Coronary artery (tissue), 2 donors: ENCODE data around the gene CDH23.

Source experiments
- DNase-seq: peaks from one replicate; pipeline ENCODE4 v3.0.0-alpha.2; 2017; ENCODE audit warnings: low spot score
- H3K27ac ChIP-seq, 2 donors: fragments of 200-600 bp; sonication (generic); one replicate each; pipeline ENCODE4 v1.5.1; 2016 to 2019
- H3K4me3 ChIP-seq: fragments of 200-600 bp; sonication (generic); 2 replicates; pipeline ENCODE4 v1.5.1; 2016; ENCODE audit warnings: mild to moderate bottlenecking, moderate library complexity
- CTCF ChIP-seq: fragments of 200-600 bp; sonication (generic); IDR thresholded peaks from one replicate; pipeline ENCODE4 v1.5.1; 2019; ENCODE audit warnings: antibody characterized with exemption

CDH23 gene

DNA sequence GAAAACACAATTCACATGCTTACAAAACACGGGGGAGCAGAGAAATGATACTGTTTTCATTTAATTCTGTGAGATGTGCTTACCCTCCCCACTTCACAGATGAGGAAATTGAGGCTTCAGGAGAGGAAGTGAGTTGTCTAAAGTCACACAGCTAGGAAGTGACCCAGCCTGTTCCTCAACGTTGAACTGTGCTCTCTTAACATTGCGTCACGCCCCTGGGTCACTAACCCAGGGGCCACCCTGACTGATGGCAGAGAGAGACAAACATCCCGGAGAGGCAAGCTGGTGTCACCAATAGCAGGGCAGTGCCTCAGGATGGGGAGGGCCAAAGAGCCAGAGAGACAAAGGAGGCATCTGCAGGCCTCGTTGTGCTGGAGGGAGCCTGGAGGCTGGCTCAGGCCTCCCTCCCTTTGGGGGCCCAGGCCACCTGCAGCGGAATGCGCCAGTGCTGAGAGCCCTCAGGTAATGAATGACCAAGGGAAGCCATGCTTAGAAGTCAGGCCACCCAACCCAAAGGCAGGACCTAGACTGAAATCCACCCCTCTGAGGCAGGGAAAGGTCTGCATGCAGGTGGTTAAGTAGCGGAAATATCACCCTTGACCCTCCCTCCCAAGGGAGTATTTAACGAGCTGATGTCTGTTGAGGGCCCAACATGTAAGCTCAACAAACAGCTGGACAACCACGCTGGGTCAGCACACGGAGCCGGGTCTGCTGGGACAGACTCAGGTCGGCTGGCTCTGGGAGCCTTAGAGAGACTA is 241.5 kb downstream of the CDH23 start:
- no peak for DNase-seq
- no peak for TF ChIP-seq CTCF
- no peak overlapping the region for H3K4me3 ChIP-seq
- H3K27ac ChIP-seq: no peak overlapping the region

DNA sequence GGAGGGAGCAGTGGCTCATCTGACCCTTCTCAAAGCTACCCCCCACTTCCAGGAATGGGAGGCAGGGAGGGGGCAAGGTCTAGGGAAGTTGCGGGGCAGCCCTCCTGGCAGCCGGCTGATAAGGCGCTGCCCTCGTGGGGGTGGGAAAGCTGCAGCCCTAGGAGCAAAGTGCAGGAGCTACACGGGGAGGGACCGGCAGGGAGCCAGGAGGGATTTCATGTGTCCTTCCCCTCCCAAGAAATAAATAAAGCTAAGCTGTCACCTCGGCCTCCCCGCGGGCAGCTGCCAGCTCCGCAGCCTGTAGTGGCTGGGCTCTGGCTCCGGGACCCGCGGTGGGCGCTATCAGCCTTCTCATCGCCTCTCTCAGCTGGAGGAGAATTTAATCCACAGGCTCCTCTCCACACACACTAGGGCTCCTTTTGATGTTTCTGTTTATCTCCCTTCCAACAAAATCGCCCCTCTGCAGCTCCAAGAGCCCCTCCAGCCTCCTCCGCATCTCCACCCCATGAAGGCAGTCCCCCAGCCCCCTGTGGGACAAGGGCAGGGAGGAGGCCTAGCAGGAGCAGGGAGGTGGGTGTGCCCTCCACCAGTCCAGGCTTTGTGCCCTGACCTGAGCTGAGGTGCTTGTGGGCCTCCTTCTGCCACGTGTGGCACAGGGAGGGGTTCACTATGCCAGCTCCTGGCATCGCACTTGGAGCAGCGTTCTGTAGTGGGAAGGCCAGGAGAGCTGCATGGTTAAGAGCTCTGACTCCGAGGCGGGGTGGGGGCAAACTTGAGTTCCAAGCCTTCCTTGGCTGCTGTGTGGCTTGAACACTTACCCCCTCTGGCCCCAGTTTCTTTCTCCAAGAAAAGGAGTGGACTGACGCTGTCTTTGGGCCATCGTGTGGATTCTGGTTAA is 242.4 kb downstream of the CDH23 start:
- TF ChIP-seq CTCF: no peak
- Histone ChIP-seq H3K27ac (no peak overlapping the region), H3K4me3 (no peak overlapping the region)

GRCh38 chr10:71640607-71641006 is 243.9 kb downstream of the CDH23 start:
- TF ChIP-seq CTCF: no peak
- no peak for DNase-seq
- no peak overlapping the region for H3K4me3 ChIP-seq
- H3K27ac ChIP-seq: no peak overlapping the region

More for the DNA sequence above, 242.4 kb downstream of the CDH23 start:
- DNase-seq: no peak

DNA sequence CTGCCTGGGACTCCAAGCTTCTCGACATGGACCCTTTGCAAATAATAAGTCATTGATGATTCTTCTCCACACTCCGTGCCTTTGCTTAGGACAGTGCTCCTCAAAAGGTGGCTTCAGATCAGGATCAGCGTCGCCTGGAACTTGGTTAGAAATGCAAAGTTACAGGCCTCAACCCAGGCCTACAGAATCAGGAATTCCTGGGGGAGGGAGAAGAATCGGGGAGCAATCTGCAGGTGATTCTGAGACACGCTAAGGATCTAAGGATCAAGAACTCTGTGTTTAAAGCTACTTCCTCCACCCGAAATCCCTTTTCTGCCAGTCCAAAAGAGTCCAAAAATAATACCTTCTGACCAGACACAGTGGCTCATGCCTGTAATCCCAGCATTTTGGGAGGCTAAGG is 244.7 kb downstream of the CDH23 start:
- DNase-seq: no peak
- Histone ChIP-seq H3K4me3 (no peak overlapping the region), H3K27ac (no peak overlapping the region)
- TF ChIP-seq CTCF: no peak

DNA sequence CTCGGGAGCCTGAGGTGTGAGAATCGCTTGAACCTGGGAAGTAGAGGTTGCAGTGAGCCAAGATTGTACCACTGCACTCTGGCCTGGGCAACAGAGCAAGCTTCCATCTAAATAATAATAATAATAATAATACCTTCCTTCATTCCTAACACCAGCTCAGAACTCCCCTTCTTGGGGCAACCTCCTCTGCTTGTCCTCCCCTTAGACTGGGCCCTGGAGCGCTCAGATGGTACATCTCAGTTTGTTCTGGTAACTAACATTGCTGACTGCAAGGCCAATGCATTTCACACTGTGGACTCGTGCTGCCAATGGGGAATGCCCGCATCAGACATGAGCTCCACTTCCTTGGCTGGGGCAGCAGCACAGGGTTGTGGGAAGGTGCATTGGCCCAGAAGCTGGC is 245.3 kb downstream of the CDH23 start:
- H3K27ac ChIP-seq: no peak overlapping the region
- TF ChIP-seq CTCF: no peak
- DNase-seq: no peak
- no peak overlapping the region for H3K4me3 ChIP-seq

- no peak overlapping the region for H3K27ac ChIP-seq
- no peak overlapping the region for H3K4me3 ChIP-seq
- DNase-seq: no peak
- TF ChIP-seq CTCF: no peak
Measured at GRCh38 chr10:71643904-71644303, 247.2 kb downstream of the CDH23 start.
